GM23338 (cell line): ENCODE data around the gene PACS2. TPM values are rescaled to one million over a fixed set of nuclear protein-coding genes. Genes with fewer than 3 reads are reported as not detected.

ENCODE experiments used
- ATAC-seq: fragments of 200-7000 bp; cut with Tn5 transposase; 3 replicates; pipeline ENCODE4 v1.9.1; 2020
- DNase-seq: peaks from one replicate; pipeline ENCODE4 v3.0.0-alpha.2; 2015; ENCODE audit warnings: low spot score
- H2AFZ ChIP-seq: fragments of 200-600 bp; sonication (generic); 2 replicates; pipeline ENCODE4 v1.8.0; 2016; ENCODE audit warnings: antibody characterized with exemption, mild to moderate bottlenecking, moderate library complexity
- H3F3A ChIP-seq: fragments of 200-600 bp; sonication (generic); replicated peaks from 2 replicates; pipeline ENCODE4 v1.8.0; 2017; ENCODE audit warnings: antibody characterized with exemption, mixed run types, low read depth
- H3K27ac ChIP-seq: fragments of 200-600 bp; sonication (generic); 2 replicates; pipeline ENCODE4 v1.6.1; 2016; ENCODE audit warnings: low read depth
- H3K27me3 ChIP-seq: fragments of 200-600 bp; sonication (generic); 2 replicates; pipeline ENCODE4 v1.8.0; 2016; ENCODE audit warnings: mild to moderate bottlenecking, mixed run types, moderate library complexity; ENCODE audit not compliant: insufficient read depth
- H3K36me3 ChIP-seq: fragments of 200-600 bp; sonication (generic); 2 replicates; pipeline ENCODE4 v1.8.0; 2016; ENCODE audit warnings: mild to moderate bottlenecking; ENCODE audit not compliant: insufficient read depth
- H3K4me1 ChIP-seq: fragments of 200-600 bp; sonication (generic); 2 replicates; pipeline ENCODE4 v1.8.0; 2016; ENCODE audit warnings: mild to moderate bottlenecking, moderate library complexity; ENCODE audit not compliant: insufficient read depth
- H3K4me2 ChIP-seq: fragments of 200-600 bp; sonication (generic); 2 replicates; pipeline ENCODE4 v1.7.1; 2017; ENCODE audit warnings: mixed run types
- H3K4me3 ChIP-seq: fragments of 200-600 bp; sonication (generic); 2 replicates; pipeline ENCODE4 v1.6.1; 2016; ENCODE audit warnings: mixed run types
- H3K79me2 ChIP-seq: fragments of 200-600 bp; sonication (generic); replicated peaks from 2 replicates; pipeline ENCODE4 v1.8.0; 2017; ENCODE audit warnings: mild to moderate bottlenecking; ENCODE audit not compliant: insufficient read depth
- H3K9me2 ChIP-seq: fragments of 200-600 bp; sonication (generic); 2 replicates; pipeline ENCODE4 v1.8.0; 2017; ENCODE audit not compliant: insufficient read depth
- H4K20me1 ChIP-seq: fragments of 200-600 bp; sonication (generic); replicated peaks from 2 replicates; pipeline ENCODE4 v1.8.0; 2017; ENCODE audit warnings: mild to moderate bottlenecking; ENCODE audit not compliant: insufficient read depth
- H3K27ac Mint-ChIP-seq: 2 replicates; pipeline ENCODE4 v1.8.0; 2020; ENCODE audit warnings: inconsistent platforms, mild to moderate bottlenecking, moderate library complexity, mixed read lengths
- H3K27me3 Mint-ChIP-seq: 3 replicates; pipeline ENCODE4 v1.8.0; 2022; ENCODE audit warnings: low read depth, mild to moderate bottlenecking, moderate library complexity, mixed read lengths, inconsistent platforms; ENCODE audit not compliant: insufficient read depth, poor library complexity
- H3K36me3 Mint-ChIP-seq: 3 replicates; pipeline ENCODE4 v1.8.0; 2021; ENCODE audit warnings: low read depth, mild to moderate bottlenecking, inconsistent platforms, moderate library complexity, mixed read lengths
- H3K4me1 Mint-ChIP-seq: 3 replicates; pipeline ENCODE4 v1.8.0; 2020; ENCODE audit warnings: mild to moderate bottlenecking, inconsistent platforms, mixed read lengths
- H3K4me3 Mint-ChIP-seq: 3 replicates; pipeline ENCODE4 v1.8.0; 2021; ENCODE audit warnings: moderate library complexity, mild to moderate bottlenecking, inconsistent platforms, mixed read lengths
- H3K9me3 Mint-ChIP-seq: 3 replicates; pipeline ENCODE4 v1.8.0; 2020; ENCODE audit warnings: moderate library complexity, mild to moderate bottlenecking, inconsistent platforms, mixed read lengths
- CREB1 ChIP-seq: fragments of 250-450 bp; sonication (Bioruptor Pico); IDR thresholded peaks from 2 replicates; pipeline ENCODE4 v1.5.0; 2020; ENCODE audit warnings: low read depth, mild to moderate bottlenecking, moderate library complexity
- EZH2 ChIP-seq: fragments of 200-600 bp; sonication (generic); IDR thresholded peaks from one replicate; pipeline ENCODE4 v1.8.0; 2017; ENCODE audit warnings: antibody characterized with exemption, mild to moderate bottlenecking, low read depth; ENCODE audit not compliant: unreplicated experiment
- EZH2phosphoT487 ChIP-seq: fragments of 200-600 bp; sonication (generic); IDR thresholded peaks from one replicate; pipeline ENCODE4 v1.8.1; 2018; ENCODE audit warnings: antibody characterized with exemption; ENCODE audit not compliant: unreplicated experiment
- JUNB ChIP-seq: IDR thresholded peaks from one replicate; pipeline ENCODE4 v1.6.1; 2016; ENCODE audit warnings: antibody characterized with exemption; ENCODE audit not compliant: unreplicated experiment
- NANOG ChIP-seq: IDR thresholded peaks from 2 replicates; pipeline ENCODE4 v1.6.1; 2016; ENCODE audit warnings: antibody characterized with exemption, borderline replicate concordance
- POLR2AphosphoS5 ChIP-seq: IDR thresholded peaks from 2 replicates; pipeline ENCODE4 v1.6.1; 2016; ENCODE audit warnings: antibody characterized with exemption, low read depth
- ZNF331 ChIP-seq: fragments of 250-450 bp; sonication (Bioruptor Pico); IDR thresholded peaks from 2 replicates; pipeline ENCODE4 v1.5.0; 2020; ENCODE audit warnings: low read depth, mild to moderate bottlenecking, moderate library complexity
- ZNF462 ChIP-seq: fragments of 250-450 bp; sonication (Bioruptor Pico); IDR thresholded peaks from 2 replicates; pipeline ENCODE4 v1.5.0; 2020; ENCODE audit warnings: mild to moderate bottlenecking, moderate library complexity
- polyA plus RNA-seq: library from polyadenylated mRNA; unstranded; fragments of >200 nt; fragmentation: Nextera tagmentation; extraction: Ambion mirVana; gene quantifications from 2 replicates; pipeline ENCODE4 v1.2.1, GENCODE V29; 2016
- total RNA-seq: library from RNA; depleted of rRNA; stranded (reverse); fragments of >200 nt; shearing (Covaris generic); gene quantifications from 2 replicates; pipeline ENCODE4 v1.2.3, GENCODE V29; 2014
- TF ChIP-seq, protein P1 (sequence below): IDR thresholded peaks from one replicate; pipeline ENCODE4 v1.6.1; 2018; ENCODE audit warnings: antibody characterized with exemption; ENCODE audit not compliant: unreplicated experiment
- TF ChIP-seq, protein P2 (sequence below), 2 experiments: fragments of 200-600 bp in 1 of 2; sonication (generic) in 1 of 2; conservative IDR thresholded peaks; 2 replicates each; pipeline versions ENCODE4 v1.5.1 to v1.6.1; 2016 to 2017; ENCODE audit warnings: antibody characterized with exemption in 2 of 2, low read depth in 2 of 2, mild to moderate bottlenecking in 2 of 2, moderate library complexity in 1 of 2

The PACS2 gene
- total and polyA plus RNA-seq, 2 experiments from 2014 or later, result 22.5 to 79.0 TPM

GRCh38 chr14:105388976-105389375 lies 74.4 kb downstream of the PACS2 start:
- Mint-ChIP-seq H3K4me1 (no peaks in the 10 kb centered on the region), H3K27ac (no peak overlapping the region), H3K36me3 (no peaks in the 10 kb centered on the region; the same call in 1 of the 3 replicates), H3K4me3 (no peak overlapping the region), H3K9me3 (no peaks in the 10 kb centered on the region), H3K27me3 (peaks cover 10% of the 10 kb centered on the region)
- Histone ChIP-seq H3K36me3 (no peaks in the 10 kb centered on the region), H3K79me2 (no peaks in the 10 kb centered on the region), H4K20me1 (no peaks in the 10 kb centered on the region), H3F3A (0 out of 2 replicates have a peak, but pooled peaks cover 2% of the 10 kb centered on the region), H3K4me1 (no peaks in the 10 kb centered on the region), H3K27ac (no peak overlapping the region), H3K9me2 (no peaks in the 10 kb centered on the region), H3K27me3 (no peaks in the 10 kb centered on the region), H3K4me2 (no peak overlapping the region), H2AFZ (no peak overlapping the region), H3K4me3 (no peak overlapping the region)
- ATAC-seq, result no peak
- DNase-seq, result no peak
- TF ChIP-seq ZNF462 (no peak), CREB1 (CRISPR knock-in tag) (no peak), EZH2phosphoT487 (no peak), EZH2 (no peak), NANOG (no peak), ZNF331 (CRISPR knock-in tag) (no peak), POLR2AphosphoS5 (no peak), JUNB (no peak)
- TF ChIP-seq, protein P1, sequence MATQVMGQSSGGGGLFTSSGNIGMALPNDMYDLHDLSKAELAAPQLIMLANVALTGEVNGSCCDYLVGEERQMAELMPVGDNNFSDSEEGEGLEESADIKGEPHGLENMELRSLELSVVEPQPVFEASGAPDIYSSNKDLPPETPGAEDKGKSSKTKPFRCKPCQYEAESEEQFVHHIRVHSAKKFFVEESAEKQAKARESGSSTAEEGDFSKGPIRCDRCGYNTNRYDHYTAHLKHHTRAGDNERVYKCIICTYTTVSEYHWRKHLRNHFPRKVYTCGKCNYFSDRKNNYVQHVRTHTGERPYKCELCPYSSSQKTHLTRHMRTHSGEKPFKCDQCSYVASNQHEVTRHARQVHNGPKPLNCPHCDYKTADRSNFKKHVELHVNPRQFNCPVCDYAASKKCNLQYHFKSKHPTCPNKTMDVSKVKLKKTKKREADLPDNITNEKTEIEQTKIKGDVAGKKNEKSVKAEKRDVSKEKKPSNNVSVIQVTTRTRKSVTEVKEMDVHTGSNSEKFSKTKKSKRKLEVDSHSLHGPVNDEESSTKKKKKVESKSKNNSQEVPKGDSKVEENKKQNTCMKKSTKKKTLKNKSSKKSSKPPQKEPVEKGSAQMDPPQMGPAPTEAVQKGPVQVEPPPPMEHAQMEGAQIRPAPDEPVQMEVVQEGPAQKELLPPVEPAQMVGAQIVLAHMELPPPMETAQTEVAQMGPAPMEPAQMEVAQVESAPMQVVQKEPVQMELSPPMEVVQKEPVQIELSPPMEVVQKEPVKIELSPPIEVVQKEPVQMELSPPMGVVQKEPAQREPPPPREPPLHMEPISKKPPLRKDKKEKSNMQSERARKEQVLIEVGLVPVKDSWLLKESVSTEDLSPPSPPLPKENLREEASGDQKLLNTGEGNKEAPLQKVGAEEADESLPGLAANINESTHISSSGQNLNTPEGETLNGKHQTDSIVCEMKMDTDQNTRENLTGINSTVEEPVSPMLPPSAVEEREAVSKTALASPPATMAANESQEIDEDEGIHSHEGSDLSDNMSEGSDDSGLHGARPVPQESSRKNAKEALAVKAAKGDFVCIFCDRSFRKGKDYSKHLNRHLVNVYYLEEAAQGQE, result no peak
- TF ChIP-seq, protein P2, sequence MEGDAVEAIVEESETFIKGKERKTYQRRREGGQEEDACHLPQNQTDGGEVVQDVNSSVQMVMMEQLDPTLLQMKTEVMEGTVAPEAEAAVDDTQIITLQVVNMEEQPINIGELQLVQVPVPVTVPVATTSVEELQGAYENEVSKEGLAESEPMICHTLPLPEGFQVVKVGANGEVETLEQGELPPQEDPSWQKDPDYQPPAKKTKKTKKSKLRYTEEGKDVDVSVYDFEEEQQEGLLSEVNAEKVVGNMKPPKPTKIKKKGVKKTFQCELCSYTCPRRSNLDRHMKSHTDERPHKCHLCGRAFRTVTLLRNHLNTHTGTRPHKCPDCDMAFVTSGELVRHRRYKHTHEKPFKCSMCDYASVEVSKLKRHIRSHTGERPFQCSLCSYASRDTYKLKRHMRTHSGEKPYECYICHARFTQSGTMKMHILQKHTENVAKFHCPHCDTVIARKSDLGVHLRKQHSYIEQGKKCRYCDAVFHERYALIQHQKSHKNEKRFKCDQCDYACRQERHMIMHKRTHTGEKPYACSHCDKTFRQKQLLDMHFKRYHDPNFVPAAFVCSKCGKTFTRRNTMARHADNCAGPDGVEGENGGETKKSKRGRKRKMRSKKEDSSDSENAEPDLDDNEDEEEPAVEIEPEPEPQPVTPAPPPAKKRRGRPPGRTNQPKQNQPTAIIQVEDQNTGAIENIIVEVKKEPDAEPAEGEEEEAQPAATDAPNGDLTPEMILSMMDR (conservative IDR thresholded peaks at IDR 0.05; ENCODE audit: low read depth in 2 of 2), result no peak
